Stimulated activated CD4-positive, alpha-beta T cell treated with anti-CD3 and anti-CD28 coated beads, Interleukin-4, amount 100 ng/mL, for 48 hours (primary cell): Measurements from ENCODE around the gene SERPINE1.
A peak's percentile ranks its signal among the peaks of the same experiment; 100 is the strongest.

Source experiments
- DNase-seq, 2 donors: peaks; one replicate each; pipeline ENCODE4 v3.0.0-alpha.2; 2020; ENCODE audit warnings: low read depth in 2 of 2

Gene SERPINE1

DNA sequence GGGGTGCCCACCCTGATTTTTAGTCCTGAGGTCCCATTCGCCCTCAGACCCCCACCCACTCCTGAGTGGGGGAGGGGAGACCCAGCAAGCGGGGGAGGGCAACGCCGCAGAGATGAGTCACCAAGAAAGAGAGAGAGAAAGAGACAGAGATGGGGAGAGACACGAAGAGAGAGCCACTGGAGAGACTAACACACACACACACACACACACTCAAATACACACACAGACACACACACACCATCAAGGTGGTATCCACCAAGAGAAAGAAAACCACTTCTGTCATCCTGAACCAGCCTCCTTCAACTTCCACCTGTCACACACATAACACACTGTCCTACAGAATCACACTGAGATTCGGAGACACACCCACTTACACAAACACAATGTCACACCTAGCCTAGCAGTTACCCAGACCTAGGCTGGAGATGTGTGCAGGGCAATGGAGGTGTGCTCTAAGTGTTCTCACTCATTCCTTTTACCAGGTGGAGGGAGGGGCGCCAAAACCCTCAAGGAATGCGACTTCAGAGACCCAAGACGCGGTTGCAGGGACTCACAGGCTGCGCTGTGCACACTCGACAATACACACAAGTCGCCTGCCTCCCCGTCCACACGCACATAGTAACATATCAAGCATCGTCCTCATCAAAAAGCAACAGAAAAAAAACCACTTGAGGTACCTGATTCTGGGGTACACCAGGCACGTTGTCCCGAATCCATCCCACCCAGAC lies 42.4 kb downstream of the SERPINE1 start:
- no peak for DNase-seq

DNA sequence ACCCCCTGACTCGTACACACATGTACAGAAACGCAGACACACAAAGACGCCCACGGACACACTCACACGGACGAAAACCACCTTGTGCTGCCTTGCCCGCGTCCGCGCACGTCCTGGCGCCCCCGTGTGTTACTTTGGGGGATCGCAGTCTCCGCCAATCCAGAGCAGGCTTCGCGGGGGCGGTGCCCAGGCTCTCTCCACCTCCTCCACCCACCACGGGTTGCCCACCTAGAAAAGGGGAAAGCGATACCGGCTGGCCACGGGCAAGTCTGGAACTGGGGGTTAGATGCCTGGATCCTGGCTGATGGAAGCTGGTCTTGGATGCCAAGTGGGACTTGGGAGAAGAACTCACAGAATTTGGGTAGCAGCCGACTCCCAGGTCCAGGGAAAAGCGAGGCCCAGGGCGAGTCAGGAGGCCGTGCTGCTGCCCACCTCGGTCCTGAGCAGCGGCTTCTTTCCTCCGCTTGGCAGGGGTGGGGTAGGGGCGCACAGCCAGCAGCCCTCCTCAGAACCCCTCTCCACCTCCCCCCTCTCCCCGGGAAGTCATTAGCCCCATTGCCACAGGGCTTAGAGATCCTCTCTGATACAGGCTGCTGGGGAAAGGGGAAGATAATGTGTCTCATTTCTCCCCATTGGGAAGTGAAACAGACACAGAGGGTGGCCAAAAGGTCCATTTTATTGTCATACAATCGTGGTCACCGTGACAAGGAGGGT lies 43.1 kb downstream of the SERPINE1 start:
- DNase-seq, result peak; percentile 71 to 80

DNA sequence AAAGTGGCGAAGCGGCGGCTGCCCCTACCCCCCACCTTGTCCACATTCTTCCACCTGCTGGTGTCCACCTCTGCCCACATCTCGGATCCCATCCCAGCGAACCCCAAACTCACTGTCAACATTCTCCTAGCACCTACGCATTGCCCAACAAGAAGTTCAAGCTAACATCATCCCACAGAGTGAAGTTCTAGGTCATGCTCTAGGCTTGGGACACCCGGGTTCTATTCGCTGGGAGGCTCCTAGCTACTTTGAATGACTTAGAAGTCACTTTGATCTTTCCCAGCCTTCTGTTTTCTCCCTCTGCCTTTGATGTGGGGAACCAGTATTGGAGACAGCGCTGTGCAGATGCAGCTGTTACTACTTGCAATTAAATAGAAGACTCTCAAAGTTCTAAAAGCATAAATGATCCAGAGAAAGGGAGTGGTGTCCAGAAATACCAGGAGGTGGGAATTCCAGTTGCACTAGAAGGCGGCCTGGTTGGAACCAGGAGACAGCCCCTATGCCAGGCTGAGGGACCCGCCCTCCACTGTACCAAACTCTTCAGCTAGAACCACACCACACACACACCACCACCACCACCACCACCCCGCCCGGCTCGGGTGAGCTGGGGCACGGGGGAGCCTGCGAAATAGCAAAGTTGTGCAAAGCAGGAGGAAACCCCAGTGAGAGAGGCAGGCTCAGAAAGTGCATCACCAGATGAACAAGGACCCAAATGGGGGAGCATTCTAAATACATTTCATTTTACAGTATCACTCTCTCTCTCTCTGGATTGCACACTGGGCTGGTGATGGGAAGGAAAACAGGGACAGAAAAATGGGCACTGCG lies 43.9 kb downstream of the SERPINE1 start:
- DNase-seq, result no peak

DNA sequence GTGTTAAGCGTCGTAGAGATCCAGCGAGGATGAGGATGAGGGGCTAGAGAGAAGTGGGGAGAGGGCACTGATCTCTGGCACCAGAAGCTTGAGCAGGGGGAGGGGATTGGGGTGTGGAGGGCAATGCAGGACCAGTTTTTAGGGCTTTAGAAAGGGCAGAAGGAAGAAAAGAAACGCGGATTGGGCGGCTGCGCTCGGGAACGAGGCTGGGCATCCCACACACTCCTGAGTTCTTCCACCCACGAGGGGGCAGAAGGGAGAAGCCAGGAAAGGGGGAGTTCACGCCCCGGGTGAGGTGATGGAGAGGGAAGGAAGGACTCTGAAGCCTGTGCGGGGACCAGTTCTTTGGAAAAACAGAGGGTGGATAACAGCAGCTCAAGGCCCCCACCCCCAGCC lies 44.5 kb downstream of the SERPINE1 start:
- no peak for DNase-seq

DNA sequence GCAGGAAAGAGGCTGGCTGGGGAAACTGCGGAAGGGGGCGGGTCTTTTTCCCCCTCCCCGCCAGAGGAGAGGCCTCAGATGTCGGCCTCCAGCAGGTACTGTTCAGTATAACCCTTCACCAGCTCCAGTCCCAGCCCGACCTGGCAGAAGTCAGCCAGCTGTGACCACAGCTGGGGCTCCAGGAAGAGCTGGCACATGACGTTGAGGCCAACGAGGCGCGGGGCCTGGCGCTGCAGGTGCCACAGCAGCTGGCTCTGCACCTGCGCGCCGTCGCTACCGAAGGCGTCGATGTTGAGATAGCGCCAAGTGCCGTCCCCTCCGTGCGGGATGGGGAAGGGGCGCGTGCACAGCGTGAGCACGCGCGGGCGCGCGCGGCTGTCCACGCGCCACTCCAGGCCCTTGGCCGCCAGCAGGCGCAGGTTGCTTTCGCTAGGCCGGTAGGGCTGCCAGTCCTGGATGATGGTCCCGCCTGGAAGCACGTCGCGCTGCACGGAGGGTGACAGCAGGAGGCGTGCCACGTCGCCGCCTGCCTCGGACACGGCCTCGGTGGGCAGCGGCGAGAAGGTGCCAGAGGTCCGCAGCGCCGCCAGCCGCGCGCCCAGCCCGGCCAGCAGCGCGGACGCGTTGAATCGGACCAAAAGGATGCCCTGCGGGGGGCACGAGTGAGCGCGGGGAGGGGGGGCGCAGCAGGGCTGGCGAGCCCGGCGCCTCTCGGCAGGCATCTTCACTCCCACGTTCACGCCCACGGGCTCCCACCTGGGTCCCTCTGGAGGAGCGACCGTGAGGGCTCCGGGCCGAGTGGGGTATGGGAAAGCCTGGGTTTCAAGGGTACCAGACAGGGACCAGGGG lies 45.3 kb downstream of the SERPINE1 start:
- no peak for DNase-seq

DNA sequence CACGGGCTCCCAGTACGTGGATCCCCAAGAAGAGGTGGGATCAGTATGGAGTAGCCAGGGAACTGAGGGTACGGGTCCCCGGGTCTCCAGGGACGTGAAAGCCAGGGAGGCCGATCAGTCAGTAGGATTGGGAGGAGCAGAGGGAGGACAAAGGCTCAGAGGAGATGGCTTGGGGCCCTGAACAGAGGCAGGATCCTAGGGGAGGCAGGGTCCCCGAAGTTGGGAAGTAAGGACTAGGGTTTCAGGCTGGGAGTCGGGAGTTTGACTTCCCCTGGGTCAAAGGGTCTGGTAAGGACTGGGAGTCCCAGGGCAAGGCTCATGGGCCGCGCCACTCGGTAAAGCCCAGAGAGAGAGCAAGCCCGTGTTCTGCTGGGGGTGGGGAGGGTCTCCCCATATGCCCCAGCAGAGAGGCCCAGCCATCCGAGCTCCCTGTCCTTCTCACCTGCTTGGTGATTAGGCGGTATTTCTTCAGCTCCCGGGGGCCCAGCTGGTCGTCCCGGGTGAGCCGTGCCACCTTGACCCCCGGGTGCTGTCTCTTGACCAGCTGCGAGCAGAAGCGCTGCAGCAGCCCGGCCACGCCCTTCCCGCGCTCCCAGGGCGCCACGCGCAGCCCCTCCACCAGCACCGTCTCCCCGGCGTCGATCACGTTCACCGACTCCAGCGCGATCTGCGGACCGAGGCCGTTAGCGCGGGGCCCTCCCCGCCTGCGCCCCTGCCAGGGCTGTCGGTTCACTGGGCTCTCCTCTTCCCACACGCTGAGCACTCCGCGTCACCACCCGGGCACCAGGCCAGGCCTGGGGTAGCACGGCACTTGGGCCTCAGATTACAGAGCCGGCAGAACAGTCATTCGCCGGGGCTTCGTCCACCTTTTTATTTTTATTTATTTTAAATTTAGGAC lies 46.2 kb downstream of the SERPINE1 start:
- DNase-seq, result no peak

DNA sequence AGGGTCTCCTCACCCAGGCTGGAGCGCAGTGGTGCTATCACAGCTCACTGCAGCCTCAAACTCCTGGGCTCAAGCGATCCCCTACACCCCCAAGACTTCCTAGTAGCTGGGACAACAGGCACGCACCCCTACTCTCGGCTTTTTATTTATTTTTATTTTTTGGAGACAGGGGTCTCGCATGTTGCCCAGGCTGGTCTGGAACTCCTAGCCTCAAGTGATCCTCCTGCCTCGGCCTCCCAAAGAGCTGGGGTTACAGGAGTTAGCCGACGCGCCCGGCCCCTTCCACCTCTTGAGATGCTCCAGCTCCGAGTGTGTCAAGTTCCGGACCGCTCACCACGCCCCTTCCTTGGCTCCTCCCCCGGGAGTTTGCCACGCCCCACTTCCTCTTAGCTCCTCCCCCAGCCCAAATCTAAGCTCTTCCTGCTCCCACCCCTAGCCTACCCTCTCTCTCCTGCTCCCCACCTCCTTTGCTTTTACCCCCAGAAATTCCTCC lies 46.9 kb downstream of the SERPINE1 start:
- peak; percentile 42 to 72 for DNase-seq

DNA sequence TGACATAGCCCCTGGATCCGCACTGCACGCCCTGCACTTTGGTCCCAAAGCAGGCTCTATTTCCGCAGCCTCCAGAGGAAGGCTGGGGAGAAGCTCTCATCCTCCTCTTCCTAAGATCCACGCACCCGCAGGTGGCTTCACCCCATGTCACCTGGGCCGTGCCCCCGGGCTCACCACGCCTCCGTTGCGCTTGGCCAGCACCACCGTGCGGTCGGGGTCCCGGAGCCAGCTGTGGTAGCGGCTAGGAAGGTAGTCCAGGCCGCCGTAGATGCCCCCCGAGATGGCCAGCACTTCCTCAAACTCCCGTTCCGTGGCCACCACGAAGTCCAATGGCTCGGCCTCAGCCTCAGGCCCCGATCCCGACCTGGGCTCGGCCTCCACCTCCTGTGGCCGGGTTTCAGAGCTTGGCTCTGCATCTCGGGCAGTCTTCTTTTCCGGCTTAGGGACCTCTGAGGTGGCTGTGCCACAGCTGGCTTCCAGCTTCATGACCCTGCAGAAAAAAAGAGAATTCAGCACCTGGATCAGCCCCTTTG lies 47.5 kb downstream of the SERPINE1 start:
- DNase-seq, result no peak

DNA sequence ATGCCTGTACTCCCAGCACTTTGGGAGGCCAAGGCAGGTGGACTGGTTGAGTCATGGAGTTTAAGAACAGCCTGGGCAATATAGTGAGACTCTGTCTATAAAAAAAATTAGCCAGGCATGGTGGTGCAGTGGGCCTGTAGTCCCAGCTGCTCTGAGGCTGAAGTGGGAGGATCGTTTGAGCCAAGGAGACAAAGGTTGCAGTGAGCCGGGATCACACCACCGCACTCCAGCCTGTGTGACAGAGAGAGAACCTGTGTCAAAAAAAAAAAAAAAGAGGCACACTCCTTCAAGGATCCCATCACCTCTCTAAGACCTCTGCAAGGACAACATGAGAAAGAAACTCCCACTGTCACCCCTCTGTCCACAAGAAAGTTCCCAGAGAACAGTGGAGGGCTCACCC lies 48.8 kb downstream of the SERPINE1 start:
- DNase-seq, result no peak

DNA sequence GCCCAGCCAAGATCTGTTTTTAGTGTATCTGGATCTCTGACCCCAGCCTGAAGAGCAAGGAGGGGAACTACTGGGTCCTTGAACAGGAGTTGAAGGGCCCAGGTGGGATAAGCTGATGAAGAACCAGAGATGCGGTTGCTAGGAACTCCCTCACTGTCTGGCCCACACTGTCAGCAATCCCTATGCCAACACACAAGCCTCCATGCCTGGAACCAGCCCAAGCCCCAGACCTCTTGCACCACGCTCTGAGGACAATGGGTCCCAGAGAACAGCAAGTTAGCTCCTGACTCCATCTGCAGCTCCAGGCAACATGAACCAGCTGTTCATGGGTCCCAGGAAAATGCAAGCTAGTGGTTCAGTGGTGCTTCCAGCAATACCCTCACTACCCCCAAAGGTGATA lies 50.7 kb downstream of the SERPINE1 start:
- no peak for DNase-seq

DNA sequence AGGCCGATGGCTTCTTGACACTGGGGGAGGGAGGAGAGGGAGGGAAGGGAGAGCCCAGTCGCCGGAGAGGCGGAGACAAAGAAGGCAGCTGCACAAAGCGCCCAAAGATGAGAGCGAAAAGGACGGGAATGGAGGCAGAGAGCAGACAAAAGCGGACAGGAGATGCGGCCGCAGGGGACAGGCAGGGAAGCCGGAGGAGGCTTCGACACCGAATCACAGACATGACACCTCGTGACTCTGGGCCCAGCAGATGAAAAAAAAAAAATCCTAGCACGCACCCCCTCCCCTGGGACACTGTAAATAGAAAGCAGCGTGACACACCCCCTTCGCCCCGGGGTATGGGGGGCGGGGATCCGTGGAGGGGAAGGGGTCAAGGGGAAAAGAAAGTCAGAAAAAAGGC lies 52.2 kb downstream of the SERPINE1 start:
- no peak for DNase-seq

DNA sequence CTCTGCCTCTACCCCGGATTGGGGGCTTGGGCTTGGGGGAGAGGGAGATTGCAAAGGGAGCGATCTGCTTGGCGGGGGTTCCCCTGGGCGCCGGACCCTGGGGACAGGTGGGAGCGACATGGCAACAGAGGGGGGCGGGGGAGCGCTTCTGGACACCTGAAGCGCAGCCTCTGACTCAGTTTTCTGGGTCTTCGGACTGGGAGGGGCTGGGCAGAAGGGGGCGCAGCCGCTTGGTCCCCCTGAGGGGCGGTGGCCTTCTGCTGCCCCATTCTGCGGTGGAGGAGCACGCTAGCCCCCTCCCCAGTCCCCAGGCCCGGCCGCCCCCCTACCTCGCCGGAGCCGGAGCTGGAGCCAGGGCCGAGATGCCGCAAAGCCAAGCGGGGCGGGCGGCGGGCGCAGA lies 52.8 kb downstream of the SERPINE1 start:
- DNase-seq, result no peak

DNA sequence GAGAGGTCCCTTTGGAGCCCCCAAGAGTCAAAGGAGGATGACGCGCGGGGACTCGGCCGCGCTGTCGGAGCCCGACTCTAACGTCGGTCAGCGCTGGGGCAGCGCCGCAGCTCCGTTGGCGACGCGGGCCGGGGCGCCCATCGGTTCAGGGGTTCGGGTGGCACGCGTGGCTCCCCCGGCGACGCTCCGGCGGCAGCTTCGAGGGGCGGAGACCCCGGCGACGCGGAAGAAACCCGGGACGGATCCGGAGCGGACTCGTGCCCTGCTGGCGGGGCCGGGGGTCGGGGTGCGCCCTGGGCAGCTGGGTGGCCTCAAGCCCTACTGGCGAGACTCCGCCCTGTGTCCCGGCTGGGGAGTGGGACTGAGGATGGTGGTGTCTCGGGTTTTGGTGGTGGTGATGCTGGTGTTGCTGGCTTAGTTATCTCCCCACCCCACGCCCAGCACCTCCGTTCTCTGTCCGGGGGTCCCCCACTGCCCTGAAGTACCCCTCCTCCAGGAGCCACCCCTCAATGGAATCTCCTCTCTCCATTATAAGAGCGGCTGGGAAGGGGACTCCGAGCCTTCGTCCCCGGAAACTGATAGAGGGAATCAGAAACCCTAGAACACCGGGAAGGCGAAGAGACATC lies 53.3 kb downstream of the SERPINE1 start, which contains the start of gene NAT16:
TSS of gene NAT16 (minus strand) at position 164 of the 626 bp plus-strand sequence. CDS start 5,486 bp downstream, outside the sequence.
- no peak for DNase-seq

DNA sequence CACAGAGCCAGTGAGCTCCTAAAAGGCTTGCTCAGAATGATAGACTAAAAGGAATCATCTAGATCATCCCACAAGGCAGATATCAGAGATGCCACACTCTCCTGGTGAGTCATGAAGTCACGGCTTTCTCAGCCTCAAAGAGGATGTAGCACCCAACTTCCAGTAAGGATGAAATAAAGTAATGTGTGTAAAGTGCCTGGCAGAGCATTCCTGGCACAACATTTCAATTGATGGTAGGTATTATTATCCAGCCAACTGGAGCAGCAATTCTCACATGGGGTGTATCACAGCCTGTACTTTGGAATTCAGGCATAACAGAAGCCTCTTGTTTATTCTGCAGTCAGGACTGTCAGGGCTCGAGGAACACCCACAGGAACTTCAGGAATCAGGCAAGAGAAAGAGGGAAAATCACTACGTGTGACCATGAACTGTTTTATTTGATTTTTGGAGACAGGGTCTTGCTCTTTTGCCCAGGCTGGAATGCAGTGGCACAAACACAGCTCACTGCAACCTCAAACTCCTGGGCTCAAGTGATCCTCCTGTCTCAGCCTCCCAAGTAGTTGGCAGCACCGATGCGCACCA lies 58.4 kb downstream of the SERPINE1 start:
- DNase-seq, result no peak

DNA sequence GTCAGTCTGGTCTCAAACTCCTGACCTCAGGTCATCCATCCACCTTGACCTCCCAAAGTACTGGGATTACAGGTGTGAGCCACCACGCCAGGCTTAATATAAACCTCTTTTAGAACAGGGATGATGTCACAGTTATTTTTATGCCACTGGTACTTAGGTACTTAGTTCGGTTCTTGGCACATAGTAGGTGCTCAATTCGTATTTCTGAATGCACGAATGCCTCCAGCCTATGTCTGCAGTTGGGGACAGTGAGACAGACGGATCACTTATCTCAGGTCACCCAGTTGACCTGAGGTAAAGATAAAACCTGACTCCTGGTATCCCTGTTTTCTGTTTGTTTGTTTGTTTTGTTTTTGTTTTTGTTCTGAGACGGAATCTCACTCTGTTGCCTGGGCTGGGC lies 59.3 kb downstream of the SERPINE1 start:
- DNase-seq, result no peak

DNA sequence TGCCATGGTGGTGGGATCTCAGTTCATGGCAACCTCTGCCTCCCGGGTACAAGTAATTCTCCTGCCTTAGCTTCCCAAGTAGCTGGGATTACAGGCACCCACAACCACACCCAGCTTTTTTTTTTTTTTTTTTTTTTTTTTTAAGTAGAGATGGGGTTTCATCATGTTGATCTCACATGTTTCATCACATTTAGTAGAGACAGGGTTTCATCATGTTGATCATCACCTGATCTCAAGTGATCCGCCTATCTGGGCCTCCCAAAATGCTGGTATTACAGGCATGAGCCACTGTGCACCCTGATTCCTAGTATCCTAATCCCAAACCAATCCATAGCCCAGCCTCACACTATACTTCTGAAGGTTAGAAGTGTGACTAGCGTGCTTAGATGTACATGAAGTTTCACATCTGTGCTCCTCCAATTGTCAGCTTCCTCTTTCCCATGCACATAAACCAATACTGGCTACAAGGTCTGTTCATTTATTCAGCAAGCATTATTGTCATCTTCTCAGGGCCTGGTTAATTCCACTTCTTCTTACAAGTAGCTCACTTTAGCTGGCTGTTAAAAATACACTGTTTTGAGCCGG lies 60.0 kb downstream of the SERPINE1 start:
- no peak for DNase-seq
